GM21360 (cell line): Measurements from ENCODE around the gene OVOL3.

Experiments
- ATAC-seq: cut with Tn5 transposase; IDR thresholded peaks from one replicate; pipeline ENCODE4 v1.9.1; 2021; ENCODE audit warnings: mild to moderate bottlenecking, moderate library complexity; ENCODE audit not compliant: unreplicated experiment

OVOL3 gene

DNA sequence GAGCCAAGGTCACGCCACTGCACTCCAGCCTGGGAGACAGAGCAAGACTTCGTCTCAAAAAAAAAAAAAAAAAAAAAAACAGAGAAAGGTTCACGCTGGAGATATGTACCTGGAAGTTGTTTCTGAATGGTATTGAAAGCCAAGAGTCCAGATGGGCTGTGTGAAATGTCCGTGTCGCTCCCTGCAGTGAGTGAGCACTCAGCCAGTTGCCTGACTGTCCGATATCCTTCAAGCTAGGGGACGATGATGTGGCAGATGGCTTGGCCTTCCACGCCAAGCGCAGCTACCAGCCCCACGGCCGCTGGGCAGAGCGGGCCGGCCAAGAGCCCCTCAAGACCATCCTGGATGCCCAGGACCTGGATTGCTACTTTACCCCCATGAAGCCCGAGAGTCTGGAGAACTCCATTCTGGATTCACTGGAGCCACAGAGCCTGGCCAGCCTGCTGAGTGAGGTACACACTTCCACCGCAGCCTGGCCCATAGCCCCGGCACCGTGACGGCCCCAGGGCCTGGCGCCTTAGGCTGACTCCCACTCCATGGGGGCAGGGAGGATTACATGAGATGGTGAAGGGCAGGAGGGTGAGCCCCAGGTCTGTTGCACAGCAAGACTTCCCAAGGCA, 11.7 kb upstream of the OVOL3 start:
- no peak for ATAC-seq

DNA sequence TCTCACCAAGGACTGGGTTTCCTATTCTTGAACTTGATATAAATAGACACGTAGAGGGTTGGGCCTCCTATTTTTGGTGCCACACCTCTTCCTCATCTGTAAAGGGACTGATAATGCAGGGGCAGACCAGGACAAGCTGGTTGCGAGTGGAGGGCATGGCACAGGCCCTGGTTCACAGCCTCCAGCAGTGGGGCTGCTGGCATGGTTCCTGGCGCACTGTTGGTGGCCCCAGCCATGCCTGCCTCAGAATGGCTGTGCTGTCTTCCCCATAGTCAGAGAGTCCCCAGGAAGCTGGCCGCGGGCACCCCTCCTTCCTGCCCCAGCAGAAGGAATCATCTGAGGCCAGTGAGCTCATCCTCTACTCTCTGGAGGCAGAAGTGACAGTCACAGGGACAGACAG, 10.5 kb upstream of the OVOL3 start:
- no peak for ATAC-seq

DNA sequence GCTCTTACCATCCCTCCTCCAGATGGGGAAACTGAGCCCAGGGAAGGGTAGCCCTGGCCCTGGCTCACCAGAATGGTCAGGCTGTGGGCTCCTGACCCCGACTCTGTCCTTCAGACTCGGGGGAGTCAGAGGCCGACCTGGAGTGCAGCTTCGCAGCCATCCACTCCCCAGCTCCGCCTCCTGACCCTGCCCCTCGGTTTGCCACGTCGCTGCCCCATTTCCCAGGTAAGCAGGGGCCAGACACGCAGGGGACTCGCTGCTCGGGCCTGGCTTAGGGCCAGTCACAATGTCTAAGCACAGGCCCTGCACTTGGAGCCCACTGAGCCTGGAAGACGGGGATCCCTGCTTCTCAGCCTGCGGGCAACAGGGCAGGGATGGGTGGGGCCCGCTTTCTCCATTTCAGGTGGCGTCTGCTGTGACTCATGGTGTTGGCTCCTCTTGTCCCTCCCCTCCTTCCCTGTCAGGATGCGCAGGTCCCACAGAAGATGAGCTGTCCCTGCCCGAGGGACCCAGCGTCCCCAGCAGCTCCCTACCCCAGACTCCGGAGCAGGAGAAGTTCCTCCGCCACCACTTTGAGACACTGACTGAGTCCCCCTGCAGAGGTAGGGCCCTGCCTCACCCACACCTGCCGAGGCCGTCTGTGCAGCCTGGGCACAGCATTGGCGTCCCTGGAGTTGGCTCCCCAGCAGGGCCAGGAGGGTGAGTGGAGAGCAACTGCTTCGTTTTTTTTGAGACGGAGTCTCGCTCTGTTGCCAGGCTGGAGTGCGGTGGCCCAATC, 9.2 kb upstream of the OVOL3 start:
- no peak for ATAC-seq

DNA sequence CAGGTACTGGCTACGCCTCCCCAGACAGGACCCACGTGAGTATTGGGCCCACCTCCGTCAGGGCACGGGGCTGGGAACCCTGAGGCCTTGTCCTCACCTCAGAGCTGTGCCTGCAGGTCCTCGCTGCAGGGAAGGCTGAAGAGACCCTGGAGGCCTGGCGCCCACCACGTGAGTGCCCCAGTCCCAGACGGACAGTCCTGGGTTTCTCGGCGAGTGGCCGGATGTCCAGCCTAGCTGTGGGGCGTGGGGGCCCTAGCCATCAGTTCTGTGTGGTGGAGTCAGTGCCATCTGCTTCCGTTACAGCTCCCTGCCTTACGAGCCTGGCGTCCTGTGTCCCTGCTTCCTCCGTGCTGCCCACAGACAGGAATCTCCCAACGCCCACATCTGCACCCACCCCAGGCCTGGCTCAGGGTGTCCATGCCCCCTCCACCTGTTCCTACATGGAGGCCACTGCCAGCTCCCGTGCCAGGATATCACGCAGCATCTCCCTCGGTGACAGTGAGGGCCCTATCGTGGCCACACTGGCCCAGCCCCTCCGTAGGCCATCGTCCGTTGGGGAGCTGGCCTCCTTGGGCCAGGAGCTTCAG, 7.8 kb upstream of the OVOL3 start:
- no peak for ATAC-seq

DNA sequence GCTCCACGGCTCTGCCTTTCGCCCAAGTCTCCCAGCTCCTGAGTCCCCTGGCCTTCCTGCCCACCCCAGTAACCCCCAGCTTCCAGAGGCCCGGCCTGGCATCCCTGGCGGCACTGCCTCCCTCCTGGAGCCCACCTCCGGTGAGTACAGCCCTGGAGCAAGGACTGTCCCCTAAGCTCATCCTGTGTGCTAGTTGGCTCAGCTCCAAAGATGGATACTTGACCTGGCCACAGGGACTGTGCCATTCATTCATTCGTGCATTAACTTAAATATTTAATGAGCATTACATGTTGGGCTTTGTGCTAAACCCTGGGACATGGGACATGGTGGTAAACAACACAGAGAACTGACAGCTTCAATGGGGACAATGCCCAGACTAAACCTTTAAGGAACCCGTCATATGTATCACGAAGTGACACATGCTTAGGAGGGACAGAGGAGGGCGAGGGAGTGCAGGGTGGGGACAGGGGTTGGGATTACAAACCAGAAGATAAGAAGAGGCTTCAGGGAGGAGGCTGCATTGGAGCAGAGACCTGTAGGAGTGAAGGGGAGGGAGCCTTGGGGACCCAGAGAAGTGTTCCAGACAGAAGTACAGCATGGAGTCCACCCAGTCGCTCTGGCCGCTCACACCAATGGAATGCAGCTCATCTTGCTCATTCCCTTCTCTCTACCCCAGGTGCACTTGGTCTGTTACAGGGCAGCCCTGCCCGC, 6.9 kb upstream of the OVOL3 start:
- no peak for ATAC-seq

DNA sequence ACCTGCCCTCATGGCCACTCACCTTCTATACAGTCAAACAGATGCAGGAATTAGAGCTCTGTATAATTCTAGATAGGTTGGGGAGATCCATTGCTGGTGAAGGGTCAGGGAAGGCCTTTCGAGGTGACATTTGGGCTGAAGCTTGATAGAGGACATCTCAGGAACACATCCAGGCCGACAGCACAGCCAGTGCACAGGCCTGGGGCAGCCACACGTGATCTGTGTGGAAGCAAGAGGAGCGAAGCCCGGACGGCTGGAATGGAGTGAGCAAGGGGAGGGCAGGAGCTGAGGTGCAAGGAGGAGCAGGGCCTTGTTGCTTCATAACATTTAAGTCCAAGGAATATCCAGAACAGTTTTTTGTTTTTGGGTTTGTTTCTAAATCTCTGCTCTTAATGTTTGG, 4.5 kb upstream of the OVOL3 start:
- ATAC-seq = no peak

DNA sequence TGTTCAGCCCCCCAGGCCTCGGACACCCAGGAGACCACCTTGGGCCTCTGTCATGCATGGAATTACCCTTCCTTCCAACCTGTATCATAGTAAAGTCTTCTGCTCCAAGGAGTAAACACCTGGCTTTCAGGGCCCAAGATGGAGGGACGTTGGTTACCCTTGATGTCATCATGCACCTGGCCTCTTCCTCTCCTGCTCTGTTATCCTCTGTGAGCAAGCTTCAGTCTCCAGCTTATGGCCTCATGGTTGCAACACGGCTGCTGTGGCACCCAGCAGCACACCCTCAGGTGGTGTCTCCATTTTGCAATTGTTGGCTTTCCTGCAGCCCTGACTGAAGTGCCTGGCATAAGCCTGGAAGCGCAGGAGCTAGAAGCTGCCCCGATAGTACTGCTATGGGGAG, 4.0 kb upstream of the OVOL3 start:
- no peak for ATAC-seq

DNA sequence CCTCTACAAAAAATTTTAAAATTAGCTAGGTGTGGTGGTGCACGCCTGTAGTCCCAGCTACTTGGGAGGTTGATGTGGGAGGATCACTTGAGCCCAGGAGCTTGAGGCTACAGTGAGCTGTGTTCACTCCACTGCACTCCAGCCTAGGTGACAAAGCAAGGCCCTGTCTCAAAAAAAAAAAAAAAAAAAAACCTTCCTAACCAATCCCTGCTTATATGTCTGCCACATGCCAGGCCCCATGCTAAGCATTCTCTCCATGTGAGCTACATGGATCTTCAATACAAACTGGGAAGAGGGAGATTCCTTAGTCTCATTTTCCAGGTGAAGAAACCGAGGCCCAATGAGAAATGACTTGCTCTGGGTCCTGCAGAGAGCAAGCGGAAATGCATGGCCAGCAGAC, 2.3 kb upstream of the OVOL3 start:
- no peak for ATAC-seq

DNA sequence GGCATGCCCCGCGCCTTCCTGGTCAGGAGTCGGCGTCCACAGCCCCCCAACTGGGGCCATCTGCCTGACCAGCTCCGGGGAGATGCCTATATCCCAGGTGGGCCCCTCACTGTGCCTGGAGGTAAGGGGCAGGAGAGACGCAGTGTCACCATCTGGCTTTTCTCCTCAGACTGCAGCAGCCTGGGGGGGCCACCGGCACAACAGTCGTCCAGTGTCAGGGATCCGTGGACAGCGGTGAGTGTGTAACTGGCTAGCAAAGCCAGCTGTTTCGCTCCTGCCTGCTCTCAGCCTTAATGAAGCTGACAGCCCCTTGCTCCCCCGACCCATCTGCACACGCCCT, 227 bp downstream of the OVOL3 start:
- ATAC-seq = no peak

DNA sequence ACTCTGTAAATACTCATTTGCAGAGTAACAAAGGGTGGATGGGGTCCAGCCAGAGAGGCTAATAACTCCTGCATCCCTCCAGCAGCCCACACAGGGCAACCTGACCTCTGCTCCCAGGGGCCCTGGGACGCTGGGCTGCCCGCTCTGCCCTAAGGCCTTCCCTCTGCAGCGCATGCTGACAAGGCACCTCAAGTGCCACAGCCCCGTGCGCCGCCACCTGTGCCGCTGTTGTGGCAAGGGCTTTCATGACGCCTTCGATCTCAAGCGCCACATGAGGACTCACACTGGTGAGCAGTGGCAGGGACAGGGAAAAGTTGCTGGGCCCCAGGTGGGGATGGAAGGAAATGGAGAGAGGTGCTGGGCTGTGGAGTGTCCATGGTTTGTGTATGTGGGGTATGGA, 1.7 kb downstream of the OVOL3 start:
- ATAC-seq = no peak

DNA sequence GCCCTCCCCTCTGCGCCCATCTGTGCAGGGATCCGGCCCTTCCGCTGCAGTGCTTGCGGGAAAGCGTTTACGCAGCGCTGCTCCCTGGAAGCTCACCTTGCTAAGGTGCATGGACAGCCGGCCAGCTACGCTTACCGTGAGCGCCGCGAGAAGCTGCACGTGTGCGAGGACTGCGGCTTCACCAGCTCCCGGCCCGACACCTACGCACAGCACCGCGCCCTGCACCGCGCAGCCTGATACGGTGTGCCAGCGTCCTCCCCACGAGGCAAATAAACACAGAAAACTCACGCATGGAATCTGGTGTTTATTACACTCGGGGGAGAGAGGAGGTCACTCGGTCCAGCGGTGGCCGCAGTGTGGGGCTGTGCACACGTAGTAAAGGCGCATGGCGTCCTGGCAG, 2.5 kb downstream of the OVOL3 start:
- no peak for ATAC-seq

DNA sequence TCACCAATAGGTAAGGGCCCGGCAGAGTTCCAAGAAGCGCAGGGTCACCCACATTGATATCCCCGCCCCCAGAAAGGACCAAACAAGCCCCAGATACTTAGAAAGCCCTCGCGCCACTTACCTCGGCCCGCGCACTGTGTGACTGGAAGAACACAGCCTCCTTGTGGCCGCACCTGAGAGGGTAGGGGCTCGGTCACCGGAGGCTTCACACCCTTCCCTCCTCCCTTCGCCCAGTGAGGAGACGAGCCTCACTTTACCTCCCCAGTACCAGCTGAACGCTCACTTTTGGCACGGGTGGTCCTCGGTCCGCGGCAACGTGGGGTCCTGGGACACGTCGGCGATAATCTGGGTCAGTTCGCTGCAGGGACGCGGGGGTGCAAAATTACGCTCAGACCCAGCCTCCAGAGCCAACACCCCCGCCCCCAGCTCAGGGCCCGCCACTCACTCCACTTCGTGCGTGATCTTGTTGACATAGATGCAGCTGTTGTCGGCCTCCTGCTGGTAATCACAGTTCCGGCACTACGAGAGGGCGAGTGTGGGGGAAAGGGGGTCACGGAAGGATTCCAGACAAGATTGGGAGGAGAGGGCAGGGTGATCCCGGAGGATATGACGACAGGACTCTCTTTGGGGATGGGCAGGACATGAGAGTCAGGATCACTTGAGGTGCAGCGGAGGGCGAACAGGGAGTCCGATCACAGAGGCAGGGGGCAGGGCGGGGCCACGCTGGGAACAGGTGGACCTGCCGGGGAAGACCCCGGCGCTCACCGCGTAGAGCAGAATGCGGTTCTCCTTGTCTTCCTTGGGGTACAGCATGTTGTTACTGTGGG, 3.2 kb downstream of the OVOL3 start:
- peak; percentile 0 for ATAC-seq

DNA sequence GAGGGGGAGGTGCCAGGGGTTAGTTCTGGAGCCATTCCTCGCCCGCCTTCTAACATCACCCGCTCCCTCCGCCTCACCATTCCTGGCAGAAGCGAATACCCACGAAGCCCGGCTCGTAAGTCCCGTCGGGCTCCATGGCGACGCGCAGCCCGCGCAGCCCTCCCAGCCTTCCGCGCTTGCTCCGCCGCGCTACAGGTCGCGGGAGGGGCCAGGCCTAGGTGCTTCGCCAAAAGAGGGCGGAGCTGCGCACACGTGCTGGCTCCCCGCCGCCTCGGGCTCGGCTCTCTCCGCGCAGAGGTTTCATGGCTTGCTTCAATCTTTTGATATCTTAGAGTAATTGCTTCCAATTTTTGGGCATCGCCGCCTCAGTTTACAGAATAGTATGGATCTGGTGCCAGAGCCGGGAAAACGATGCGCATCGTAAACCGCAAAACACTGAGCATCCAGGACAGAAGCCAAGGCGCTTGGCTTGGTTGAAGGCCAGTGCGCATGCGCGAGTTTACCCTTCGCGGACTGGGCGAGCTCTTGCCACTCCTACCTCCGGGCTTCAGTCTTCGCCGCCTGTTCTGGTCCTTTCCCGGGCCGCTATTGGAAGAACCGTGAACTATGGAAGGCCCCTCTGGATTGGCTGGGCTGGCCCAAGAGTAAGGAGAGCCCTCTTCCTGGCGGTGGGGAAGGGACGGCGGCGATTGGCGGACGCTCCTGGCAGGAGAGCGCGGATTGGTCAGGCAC, 3.9 kb downstream of the OVOL3 start, which contains the start of gene POLR2I:
TSS of gene POLR2I (minus strand) at position 155 of the 732 bp plus-strand sequence. CDS start at position 136, 19 bp downstream.
- ATAC-seq = peak; percentile 63

DNA sequence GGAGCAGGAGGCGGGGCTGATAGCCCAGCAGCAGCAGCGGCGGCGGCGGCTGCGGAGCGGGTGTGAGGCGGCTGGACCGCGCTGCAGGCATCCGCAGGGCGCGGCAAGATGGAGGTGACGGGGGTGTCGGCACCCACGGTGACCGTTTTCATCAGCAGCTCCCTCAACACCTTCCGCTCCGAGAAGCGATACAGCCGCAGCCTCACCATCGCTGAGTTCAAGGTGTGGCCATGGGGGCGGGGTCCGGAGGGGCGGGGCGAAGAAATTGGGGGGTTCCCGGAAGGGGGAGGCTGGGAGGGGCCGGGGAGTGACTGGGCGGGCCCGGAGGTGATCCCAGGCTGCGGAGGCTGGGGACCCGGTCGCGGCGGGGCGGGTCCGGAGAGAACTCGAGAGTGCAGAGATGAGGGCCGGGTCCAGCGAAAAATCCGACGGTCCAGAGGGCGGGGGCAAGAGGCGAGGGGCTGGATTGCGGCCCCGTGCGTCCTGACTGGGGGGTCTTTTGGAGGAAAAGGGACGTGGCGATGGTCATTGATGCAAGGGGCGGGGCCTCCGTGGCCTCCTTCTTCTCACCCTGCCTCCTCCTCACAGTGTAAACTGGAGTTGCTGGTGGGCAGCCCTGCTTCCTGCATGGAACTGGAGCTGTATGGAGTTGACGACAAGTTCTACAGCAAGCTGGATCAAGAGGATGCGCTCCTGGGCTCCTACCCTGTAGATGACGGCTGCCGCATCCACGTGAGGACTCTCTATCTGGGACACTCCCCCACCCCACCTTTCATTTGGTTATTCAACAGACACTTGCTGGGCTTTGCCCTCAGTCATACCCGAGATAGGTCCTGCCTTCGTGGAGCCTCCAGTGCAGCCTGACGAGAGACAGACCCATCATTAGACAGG, 4.8 kb downstream of the OVOL3 start, which contains the start of gene TBCB:
TSS of gene TBCB (plus strand) at position 16 of the 891 bp plus-strand sequence. CDS start at position 109, 93 bp downstream.
- ATAC-seq = no peak

DNA sequence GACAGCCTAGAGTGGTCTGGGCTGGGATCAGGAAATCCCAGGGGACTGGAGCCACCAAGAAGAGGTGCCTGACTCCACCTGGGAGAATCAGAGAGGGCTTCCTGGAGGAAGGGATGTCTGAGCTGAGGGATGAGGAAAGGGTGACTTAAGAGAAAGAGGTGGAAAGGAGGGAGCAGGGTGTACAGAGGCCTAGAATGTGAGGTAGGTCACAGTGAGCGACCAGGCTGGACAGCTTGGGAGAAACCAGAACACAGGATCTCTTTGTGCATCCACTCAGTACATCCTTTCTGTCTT, 5.3 kb downstream of the OVOL3 start:
- ATAC-seq = no peak

DNA sequence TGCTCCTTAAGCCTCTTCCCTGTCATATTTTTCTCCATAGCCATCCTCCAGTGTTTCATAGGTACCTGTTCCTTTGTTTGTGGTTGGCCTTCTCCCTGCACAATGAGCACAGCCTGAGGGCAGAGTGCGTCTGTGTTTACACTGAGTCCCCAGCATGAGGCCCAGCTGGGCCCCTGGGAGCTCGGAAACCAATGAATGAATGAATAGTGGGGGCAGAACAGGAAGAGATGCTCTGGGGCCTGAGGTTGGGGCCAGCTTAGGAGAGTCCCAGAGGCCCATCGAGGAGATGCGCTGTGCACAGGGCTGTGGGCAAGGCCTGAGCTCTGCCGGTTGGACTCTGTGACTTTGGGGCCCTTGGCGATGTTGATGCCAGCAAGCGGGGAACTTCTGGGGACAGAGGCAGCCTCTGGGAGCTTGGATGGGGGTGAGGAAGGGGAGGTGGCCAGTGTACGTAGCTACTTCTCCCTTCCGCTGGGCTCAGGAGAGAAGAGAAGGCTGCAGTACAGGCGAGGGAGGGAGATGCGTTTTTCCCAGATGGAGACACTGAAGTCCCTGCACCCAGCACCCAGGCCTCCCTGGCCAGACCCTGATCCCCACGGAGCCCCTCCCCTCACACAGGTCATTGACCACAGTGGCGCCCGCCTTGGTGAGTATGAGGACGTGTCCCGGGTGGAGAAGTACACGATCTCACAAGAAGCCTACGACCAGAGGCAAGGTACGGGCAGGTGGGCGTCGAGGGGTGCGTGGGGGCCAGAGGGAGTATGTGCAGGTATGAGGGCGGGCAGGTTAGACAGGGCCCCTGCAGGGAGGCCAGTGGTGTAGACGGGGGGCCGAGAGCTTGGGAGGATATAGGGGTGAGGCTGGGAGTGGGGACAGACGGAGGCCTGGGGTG, 9.4 kb downstream of the OVOL3 start:
- ATAC-seq = no peak

DNA sequence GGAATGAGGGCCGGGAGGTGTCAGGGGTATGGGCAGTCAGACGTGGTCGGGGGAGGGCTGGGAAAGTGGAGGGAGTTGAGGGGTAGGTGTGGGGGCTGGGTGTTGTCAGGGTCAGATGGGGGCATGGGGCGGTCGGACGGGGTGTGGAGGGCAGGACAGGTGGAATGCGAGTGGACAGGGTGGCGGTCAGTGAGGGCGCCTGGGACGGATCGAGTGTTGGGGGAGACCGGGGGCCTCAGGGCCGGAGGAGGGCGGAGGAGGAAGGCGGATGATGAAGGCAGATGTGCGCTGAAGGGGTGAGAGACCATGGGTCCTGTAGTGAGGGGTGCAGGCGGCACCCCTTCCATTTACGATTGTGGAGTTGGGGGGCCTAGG, 10.0 kb downstream of the OVOL3 start:
- ATAC-seq = no peak

DNA sequence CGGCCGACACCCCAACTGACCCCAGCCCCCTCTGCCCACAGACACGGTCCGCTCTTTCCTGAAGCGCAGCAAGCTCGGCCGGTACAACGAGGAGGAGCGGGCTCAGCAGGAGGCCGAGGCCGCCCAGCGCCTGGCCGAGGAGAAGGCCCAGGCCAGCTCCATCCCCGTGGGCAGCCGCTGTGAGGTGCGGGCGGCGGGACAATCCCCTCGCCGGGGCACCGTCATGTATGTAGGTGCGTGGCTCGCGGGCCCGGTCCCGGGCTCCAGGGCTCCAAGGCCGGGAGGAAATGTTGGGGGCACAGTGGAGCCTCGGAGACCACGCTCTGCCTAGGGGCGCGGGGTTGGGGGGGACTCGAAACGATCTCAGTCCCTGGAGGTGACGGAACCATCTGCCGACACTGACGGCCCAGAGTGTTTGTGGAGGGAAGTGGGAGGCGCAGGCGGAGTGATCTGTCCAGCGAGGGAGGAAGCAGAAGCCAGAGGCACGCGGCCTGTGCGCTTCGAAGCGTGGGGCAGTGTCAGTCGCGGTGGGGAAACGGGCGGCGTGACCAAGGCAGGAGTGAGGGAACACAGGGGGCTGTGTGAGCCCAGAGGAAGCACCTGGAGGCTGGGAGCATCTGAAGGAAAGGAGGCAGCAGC, 10.7 kb downstream of the OVOL3 start:
- no peak for ATAC-seq
